ENCODE measurements around the gene KIFC3. TPM values are rescaled to one million over a fixed set of nuclear protein-coding genes. Genes with fewer than 3 reads are reported as not detected.
A peak's percentile ranks its signal among the peaks of the same experiment; 100 is the strongest.
"Not testable (repeated sequence)": the region's sequence is repeated elsewhere in the genome, so short reads cannot be mapped to it uniquely, and the experiment has no call there.

Gene KIFC3
- total RNA-seq, 2 donors from 2014 or later: 0.82 to 1.2 TPM

DNA sequence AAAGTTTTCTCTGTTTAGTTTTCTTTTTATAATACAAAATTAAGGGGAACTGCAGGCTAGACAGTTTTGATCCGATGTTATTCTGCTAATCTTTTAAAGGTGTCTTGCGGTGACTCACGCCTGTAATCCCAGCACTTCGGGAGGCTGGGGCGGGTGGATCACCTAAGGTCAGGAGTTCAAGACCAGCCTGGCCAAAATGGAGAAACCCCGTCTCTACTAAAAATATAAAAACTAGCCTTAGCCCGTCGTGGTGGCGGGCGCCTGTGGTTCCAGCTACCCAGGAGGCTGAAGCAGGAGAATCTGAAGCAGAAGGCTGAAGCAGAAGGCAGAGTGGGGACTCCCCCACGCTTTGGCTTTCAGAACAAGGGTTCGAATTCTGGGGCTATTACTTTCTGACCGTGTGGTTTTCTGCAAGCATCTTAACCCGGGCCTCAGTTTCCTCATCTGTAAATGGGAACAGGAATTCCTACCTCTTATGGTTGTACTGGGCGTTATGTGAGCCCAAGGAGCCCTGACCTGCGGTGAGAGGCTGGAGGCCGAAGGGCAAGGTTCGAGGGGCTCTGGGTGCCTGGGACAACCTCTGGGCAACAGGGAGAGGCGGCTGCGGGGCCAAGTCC, 67.9 kb downstream of the KIFC3 start:
- Mint-ChIP-seq H3K4me3 (peak overlapping the region; percentile 91), H3K36me3 (ENCODE audit: low read depth) (peaks cover 7% of the 10 kb centered on the region), H3K27ac (peak overlapping the region; percentile 95), H3K4me1 (peaks cover 10% of the 10 kb centered on the region), H3K27me3 (no peaks in the 10 kb centered on the region), H3K9me3 (peaks cover 11% of the 10 kb centered on the region)
- no peak for ATAC-seq (replicated peaks)

DNA sequence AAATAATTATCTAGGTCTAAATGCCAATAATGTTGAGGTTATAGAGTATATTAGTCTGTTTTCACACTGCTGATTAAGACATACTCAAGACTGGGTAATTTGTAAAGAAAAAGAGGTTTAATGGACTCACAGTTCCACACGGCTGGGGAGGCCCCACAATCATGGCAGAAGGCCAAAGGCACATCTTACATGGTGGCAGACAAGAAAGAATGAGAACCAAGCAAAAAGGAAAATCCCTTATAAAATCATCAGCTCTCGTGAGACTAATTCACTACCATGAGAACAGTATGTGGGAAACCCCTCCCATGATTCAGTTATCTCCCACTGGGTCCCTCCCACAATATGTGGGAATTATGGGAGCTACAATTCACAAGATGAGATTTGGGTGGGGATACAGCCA, 69.6 kb downstream of the KIFC3 start:
- ATAC-seq (replicated peaks): no peak
- Mint-ChIP-seq H3K36me3 (ENCODE audit: low read depth) (peaks cover 7% of the 10 kb centered on the region), H3K4me3 (peak overlapping the region; percentile 62), H3K4me1 (peaks cover 19% of the 10 kb centered on the region), H3K27ac (peak overlapping the region; percentile 66), H3K9me3 (peaks cover 11% of the 10 kb centered on the region), H3K27me3 (no peaks in the 10 kb centered on the region)

DNA sequence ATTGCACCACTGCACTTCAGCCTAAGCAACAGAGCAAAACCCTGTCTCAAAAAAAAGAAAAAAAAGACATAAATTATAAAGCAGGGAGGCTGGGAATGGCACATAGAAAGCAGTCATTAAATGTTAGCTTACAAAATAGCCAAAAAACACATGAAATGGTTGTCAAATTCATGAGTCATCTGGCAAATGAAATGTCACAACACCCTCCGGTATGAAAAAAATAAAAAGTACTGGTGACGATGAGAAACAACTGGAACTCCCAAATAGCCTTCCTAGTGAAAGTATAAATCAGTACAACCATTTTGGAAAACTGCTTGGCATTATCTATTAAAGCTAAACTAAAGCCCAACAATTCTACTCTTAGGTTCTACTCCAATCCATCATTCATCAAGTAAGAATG, 70.3 kb downstream of the KIFC3 start:
- no peak overlapping the region for H3K27ac Mint-ChIP-seq
- no peaks in the 10 kb centered on the region for H3K27me3 Mint-ChIP-seq
- peaks cover 19% of the 10 kb centered on the region for H3K4me1 Mint-ChIP-seq
- H3K9me3 Mint-ChIP-seq: peaks cover 11% of the 10 kb centered on the region
- H3K4me3 Mint-ChIP-seq: no peak overlapping the region
- ATAC-seq (replicated peaks): no peak
- peaks cover 7% of the 10 kb centered on the region for H3K36me3 Mint-ChIP-seq (ENCODE audit: low read depth)

DNA sequence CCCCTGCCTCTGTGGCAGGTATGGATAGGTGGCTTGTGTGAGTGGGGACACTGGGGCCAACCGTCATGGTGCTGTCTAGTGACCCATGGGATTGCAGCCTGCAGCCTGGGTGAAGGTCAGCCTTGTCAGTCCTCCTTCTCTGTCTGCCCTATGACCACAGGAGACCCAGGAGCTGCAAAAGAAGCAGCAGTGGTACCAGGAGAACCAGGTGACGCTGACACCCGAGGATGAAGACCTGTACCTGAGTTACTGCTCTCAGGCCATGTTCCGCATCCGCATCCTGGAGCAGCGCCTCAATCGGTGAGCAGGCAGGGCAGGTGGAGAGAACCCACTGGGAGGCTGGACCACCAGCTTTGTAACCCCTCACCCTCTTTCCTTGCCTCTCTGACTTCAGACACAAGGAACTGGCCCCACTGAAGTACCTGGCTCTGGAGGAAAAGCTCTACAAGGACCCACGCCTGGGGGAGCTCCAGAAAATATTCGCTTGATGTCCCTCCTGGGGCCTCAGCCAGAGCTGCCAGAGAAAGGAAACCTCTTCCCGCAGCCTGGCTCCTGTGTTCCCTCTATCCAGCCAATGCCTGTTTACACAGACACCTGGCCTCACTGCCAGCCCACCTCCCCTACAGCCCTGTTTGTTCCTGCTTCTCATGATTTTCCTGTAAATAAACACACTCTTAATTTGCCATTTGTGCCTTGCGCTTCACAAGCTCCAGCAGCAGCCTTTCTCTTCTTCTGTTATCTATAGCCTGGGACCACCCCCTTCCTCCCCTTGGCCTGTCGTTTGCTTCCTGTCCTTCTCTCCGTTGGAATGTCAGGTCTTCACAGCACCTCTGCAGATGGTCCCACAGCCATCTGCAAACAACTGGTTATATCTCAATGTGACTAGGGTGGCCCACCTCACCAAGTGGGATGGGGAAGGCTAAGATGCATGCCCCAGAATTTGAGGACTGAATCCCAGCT, 71.2 kb downstream of the KIFC3 start:
- H3K36me3 Mint-ChIP-seq (ENCODE audit: low read depth): peaks cover 7% of the 10 kb centered on the region
- H3K4me3 Mint-ChIP-seq: no peak overlapping the region
- no peak for ATAC-seq (replicated peaks)
- H3K27me3 Mint-ChIP-seq: no peaks in the 10 kb centered on the region
- peaks cover 11% of the 10 kb centered on the region for H3K9me3 Mint-ChIP-seq
- peaks cover 13% of the 10 kb centered on the region for H3K4me1 Mint-ChIP-seq
- no peak overlapping the region for H3K27ac Mint-ChIP-seq

DNA sequence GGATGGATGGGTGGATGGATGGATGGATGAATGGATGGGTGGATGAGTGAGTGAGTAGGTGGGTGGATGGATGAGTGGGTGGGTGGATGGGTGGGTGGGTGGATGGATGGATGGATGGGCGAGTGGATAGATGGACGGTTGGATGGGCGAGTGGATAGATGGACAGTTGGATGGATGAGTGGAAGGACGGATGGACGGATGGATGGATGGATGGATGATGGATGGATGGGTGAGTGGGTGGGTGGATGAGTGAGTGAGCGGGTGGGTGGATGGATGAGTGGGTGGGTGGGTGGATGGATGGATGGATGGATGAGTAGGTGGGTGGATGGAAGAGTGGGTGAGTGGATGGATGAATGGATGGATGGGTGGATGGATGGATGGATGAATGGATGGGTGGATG, 72.4 kb downstream of the KIFC3 start:
- not testable (repeated sequence) for H3K27ac Mint-ChIP-seq; H3K4me3 Mint-ChIP-seq; H3K27me3 Mint-ChIP-seq; ATAC-seq (replicated peaks); H3K36me3 Mint-ChIP-seq (ENCODE audit: low read depth)
- Mint-ChIP-seq H3K9me3 (peaks cover 11% of the 10 kb centered on the region), H3K4me1 (peaks cover 13% of the 10 kb centered on the region)

DNA sequence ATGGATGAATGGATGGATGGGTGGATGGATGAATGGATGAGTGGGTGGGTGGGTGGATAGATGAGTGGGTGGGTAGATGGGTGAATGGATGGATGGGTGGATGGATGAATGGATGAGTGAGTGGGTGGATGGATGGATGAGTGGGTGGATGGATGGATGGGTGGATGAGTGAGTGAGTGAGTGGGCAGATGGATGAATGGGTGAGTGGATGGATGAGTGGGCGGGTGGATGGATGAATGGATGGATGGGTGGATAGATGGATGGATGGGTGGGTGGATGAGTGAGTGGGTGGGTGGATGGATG, 73.2 kb downstream of the KIFC3 start:
- peaks cover 13% of the 10 kb centered on the region for H3K4me1 Mint-ChIP-seq
- H3K9me3 Mint-ChIP-seq: peaks cover 11% of the 10 kb centered on the region
- H3K27me3 Mint-ChIP-seq: no peaks in the 10 kb centered on the region
- no peak overlapping the region for H3K4me3 Mint-ChIP-seq
- ATAC-seq (replicated peaks): no peak
- peak overlapping the region; percentile 61 for H3K27ac Mint-ChIP-seq
- no peaks in the 10 kb centered on the region for H3K36me3 Mint-ChIP-seq (ENCODE audit: low read depth)

DNA sequence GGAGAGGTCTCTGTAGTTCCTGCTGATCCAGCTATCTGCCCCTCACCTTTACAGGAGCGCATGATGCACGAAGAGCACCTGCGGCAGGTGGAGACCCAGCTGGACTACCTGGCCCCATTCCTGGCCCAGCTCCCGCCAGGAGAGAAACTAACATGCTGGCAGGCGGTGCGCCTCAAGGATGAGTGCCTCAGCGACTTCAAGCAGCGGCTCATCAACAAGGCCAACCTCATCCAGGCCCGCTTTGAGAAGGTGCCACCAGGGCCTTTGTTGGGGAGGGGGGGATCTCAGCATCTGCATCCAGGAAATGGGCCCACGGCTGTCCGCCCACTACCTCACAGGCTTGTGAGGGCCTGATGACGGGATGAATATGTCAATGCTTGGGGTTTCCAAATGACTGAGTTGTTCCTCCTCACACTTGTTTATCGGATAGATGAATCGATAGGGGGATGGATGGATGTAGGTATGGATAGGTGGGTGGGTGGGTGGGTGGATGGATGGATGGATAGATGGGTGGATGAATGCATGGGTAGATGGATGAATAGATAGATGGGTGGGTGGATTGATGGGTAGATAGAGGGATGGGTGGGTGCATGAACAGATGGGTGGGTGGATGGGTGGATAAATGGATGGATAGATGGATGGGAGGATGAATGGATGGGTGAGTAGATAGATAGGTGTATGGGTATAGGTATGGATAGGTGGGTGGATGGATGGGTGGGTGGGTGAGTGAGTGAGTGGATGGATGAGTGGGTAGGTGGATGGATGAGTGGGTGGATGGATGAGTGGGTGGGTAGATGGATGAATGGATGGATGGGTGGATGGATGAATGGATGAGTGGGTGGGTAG, 73.7 kb downstream of the KIFC3 start:
- no peak overlapping the region for H3K4me3 Mint-ChIP-seq
- H3K27me3 Mint-ChIP-seq: no peaks in the 10 kb centered on the region
- H3K36me3 Mint-ChIP-seq (ENCODE audit: low read depth): no peaks in the 10 kb centered on the region
- peak; percentile 65 for ATAC-seq (replicated peaks)
- H3K27ac Mint-ChIP-seq: peak overlapping the region; percentile 61
- H3K4me1 Mint-ChIP-seq: peaks cover 13% of the 10 kb centered on the region
- peaks cover 11% of the 10 kb centered on the region for H3K9me3 Mint-ChIP-seq

DNA sequence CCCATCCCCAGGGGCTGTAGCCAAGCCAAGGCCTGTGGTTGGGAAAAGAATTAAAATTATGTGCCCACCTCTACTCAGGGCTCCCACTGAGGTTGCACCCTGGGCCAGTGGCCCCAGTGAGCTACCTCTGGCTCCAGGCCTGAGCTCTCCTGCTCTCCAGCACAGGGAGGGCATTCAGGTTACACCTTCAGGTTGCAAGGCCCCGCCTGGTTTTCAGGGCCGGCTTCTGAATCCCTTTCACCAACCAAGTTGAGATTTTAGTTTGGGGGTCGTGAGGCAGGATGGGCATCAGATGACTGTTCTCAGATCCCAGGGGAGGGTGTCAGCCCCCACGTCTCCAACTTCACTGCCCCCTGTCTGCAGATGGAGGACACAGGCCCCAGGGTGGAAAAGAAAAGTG, 74.7 kb downstream of the KIFC3 start:
- H3K36me3 Mint-ChIP-seq (ENCODE audit: low read depth): no peaks in the 10 kb centered on the region
- H3K27ac Mint-ChIP-seq: no peak overlapping the region
- no peak for ATAC-seq (replicated peaks)
- H3K4me1 Mint-ChIP-seq: peaks cover 13% of the 10 kb centered on the region
- no peaks in the 10 kb centered on the region for H3K27me3 Mint-ChIP-seq
- no peak overlapping the region for H3K4me3 Mint-ChIP-seq
- peaks cover 2% of the 10 kb centered on the region for H3K9me3 Mint-ChIP-seq

DNA sequence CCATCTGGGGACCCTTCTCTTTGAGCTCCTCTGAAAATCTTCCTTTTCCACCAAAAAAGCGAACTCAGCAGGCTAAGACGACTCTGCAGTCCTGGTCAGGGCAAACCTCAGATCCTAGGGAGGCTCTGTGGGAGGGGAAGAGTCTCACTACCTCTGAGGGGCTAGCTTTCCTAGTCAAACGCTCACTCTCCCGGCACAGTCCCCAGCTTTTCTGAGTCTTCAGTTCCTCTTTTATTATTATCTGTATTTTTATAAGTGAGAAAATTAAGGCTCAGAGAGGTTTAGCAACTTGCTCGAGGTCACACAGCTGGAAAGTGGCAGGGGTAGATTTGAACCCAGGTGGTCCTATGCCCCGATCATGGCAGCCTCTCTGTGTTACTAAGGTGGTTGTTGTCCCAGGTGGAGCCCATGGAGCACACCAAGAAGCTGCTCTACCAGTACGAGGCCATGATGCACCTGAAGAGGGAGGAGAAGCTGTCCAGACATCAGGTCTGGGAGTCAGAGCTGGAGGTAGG, 75.8 kb downstream of the KIFC3 start:
- Mint-ChIP-seq H3K4me1 (peaks cover 12% of the 10 kb centered on the region), H3K27ac (no peak overlapping the region), H3K27me3 (no peaks in the 10 kb centered on the region), H3K4me3 (no peak overlapping the region), H3K9me3 (no peaks in the 10 kb centered on the region), H3K36me3 (ENCODE audit: low read depth) (no peaks in the 10 kb centered on the region)
- ATAC-seq (replicated peaks): no peak

DNA sequence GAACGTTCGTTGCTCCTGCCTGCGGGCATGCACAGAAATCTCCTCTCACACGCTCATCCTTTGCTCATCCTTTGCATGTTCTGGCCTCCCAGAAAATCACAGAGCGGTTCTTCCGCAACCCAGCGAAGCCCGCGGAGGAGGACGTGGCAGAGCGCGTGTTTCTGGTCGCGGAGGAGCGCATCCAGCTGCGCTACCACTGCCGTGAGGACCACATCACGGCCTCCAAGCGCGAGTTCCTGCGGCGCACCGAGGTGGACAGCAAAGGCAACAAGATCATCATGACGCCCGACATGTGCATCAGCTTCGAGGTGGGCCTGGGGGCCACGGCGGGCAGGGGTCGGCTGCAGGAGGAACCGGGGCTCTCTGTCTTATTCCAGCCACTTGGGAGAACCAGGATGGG, 76.3 kb downstream of the KIFC3 start:
- H3K36me3 Mint-ChIP-seq (ENCODE audit: low read depth): no peaks in the 10 kb centered on the region
- H3K27ac Mint-ChIP-seq: no peak overlapping the region
- H3K4me1 Mint-ChIP-seq: peaks cover 8% of the 10 kb centered on the region
- H3K27me3 Mint-ChIP-seq: no peaks in the 10 kb centered on the region
- H3K9me3 Mint-ChIP-seq: no peaks in the 10 kb centered on the region
- no peak overlapping the region for H3K4me3 Mint-ChIP-seq
- ATAC-seq (replicated peaks): no peak

DNA sequence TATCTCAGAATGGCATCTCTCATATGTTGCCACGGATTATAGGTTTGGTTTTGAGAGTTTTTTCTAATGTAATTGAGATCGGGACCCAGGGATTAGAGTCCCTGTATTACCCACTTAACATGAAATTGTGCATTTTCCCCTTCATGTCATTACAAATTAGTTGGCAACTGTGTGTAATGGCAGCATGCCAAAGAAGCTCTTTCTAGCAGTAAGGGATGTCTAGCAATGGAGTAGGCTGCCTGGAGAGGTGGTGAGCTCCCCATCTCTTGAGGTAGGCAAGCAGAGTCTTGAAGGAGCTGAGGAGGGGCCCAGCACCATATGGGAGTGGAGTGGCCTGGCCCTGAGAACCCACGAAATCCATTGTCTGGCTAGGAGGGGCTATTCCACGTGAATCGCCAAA, 76.7 kb downstream of the KIFC3 start:
- H3K36me3 Mint-ChIP-seq (ENCODE audit: low read depth): no peaks in the 10 kb centered on the region
- no peaks in the 10 kb centered on the region for H3K9me3 Mint-ChIP-seq
- peaks cover 8% of the 10 kb centered on the region for H3K4me1 Mint-ChIP-seq
- H3K4me3 Mint-ChIP-seq: no peak overlapping the region
- no peak for ATAC-seq (replicated peaks)
- peak overlapping the region; percentile 46 for H3K27ac Mint-ChIP-seq
- H3K27me3 Mint-ChIP-seq: no peaks in the 10 kb centered on the region

DNA sequence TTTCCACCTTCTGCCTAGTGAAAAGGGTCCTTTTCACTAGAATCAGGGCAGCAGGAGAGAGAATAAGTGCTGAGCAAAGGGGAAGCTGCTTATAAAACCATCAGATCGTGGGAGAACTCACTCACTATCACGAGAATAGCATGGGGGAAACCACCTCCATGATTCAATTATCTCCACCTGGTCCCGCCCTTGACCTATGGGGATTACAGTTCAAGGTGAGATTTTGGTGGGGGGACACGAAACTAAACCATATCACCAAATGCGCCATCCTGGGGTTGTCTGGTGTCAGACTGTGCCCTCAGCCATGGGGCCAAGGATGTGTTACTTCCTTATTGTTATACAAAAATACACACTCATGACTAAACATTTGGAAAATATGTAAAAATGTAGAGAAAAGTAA, 77.1 kb downstream of the KIFC3 start:
- Mint-ChIP-seq H3K9me3 (no peaks in the 10 kb centered on the region), H3K36me3 (ENCODE audit: low read depth) (no peaks in the 10 kb centered on the region), H3K4me1 (peaks cover 8% of the 10 kb centered on the region), H3K27me3 (no peaks in the 10 kb centered on the region), H3K4me3 (no peak overlapping the region), H3K27ac (peak overlapping the region; percentile 46)
- peak; percentile 51 for ATAC-seq (replicated peaks)

DNA sequence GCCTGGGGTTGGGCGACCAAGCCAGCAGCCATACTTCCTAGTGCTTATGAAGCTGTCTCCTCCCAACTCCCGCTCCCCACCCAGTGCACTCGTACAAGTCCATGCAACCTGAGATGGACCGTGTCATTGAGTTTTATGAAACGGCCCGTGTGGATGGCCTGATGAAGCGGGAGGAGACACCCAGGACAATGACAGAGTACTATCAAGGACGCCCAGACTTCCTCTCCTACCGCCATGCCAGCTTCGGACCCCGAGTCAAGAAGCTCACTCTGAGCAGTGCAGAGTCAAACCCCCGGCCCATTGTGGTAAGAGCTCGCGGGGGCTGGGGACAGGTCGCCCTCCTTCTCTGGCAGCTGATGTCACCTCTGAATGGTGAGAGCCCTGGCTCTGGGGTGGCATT, 77.8 kb downstream of the KIFC3 start:
- Mint-ChIP-seq H3K4me1 (peaks cover 8% of the 10 kb centered on the region), H3K36me3 (ENCODE audit: low read depth) (no peaks in the 10 kb centered on the region), H3K27me3 (no peaks in the 10 kb centered on the region), H3K27ac (no peak overlapping the region), H3K4me3 (no peak overlapping the region), H3K9me3 (no peaks in the 10 kb centered on the region)
- ATAC-seq (replicated peaks): no peak

DNA sequence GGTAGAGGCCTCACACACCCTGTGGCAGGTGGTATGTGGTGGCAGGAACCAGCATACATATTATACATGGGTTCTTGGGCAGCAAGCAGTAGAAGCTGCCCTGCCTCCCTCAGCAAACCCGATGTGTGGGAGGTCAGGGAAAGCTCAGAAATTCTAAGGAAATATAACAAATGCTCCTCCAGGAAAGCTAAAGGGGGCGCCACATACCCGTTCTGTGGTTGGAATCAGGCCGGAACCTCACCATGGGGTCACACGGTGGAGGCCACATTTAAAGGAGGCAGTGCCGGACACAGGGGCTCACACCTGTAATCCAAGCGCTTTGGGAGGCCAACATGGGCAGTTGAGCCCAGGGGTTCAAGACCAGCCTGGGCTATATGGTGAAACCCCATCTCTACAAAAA, 79.1 kb downstream of the KIFC3 start:
- ATAC-seq (replicated peaks): no peak
- no peaks in the 10 kb centered on the region for H3K4me1 Mint-ChIP-seq
- H3K36me3 Mint-ChIP-seq (ENCODE audit: low read depth): no peaks in the 10 kb centered on the region
- no peaks in the 10 kb centered on the region for H3K27me3 Mint-ChIP-seq
- no peak overlapping the region for H3K27ac Mint-ChIP-seq
- H3K9me3 Mint-ChIP-seq: no peaks in the 10 kb centered on the region
- no peak overlapping the region for H3K4me3 Mint-ChIP-seq

Data from activated T-helper 17 cell treated with anti-CD3 and anti-CD28 coated beads, Interleukin-2, amount 50 U/mL, for 72 hours (primary cell).